K562 (cell line): ENCODE data around the gene C10orf95. TPM values are rescaled to one million over a fixed set of nuclear protein-coding genes. Genes with fewer than 3 reads are reported as not detected.
A peak's percentile ranks its signal among the peaks of the same experiment; 100 is the strongest.

Source experiments
- CAMTA2 ChIP-seq: fragments of 250-450 bp; sonication (Bioruptor Pico); conservative IDR thresholded peaks from 2 replicates; pipeline ENCODE4 v1.5.1; 2022
- CHD1 ChIP-seq: fragments of 200-600 bp; sonication (generic); IDR thresholded peaks from one replicate; pipeline ENCODE4 v1.6.1; 2012; ENCODE audit warnings: mild to moderate bottlenecking, moderate library complexity, low read length, inconsistent platforms
- IFI16 ChIP-seq: fragments of 250-450 bp; sonication (Bioruptor Pico); IDR thresholded peaks from 2 replicates; pipeline ENCODE4 v2.1.2; 2022; ENCODE audit warnings: mild to moderate bottlenecking, inconsistent platforms
- KLF1 ChIP-seq: fragments of 450-650 bp; IDR thresholded peaks from 2 replicates; pipeline ENCODE4 v1.6.1; 2016; ENCODE audit warnings: missing genetic modification characterization, missing compliant biosample characterization
- LCOR ChIP-seq: sonication (generic); formaldehyde crosslinking; IDR thresholded peaks from 2 replicates; pipeline ENCODE4 v1.8.0; 2022; ENCODE audit warnings: mild to moderate bottlenecking, missing genetic modification reagents
- MAFF ChIP-seq: IDR thresholded peaks from 2 replicates; pipeline ENCODE4 v1.6.1; 2012; ENCODE audit warnings: low read length, improper control_type of control experiment
- MCM7 ChIP-seq, 2 experiments: fragments of 450-650 bp; IDR thresholded peaks; 2 replicates each; pipeline ENCODE4 v1.6.1; 2016 to 2018
- MIER1 ChIP-seq: fragments of 450-650 bp; IDR thresholded peaks from 2 replicates; pipeline ENCODE4 v1.6.1; 2016; ENCODE audit warnings: antibody characterized with exemption, mild to moderate bottlenecking, low read depth
- MLX ChIP-seq, 2 experiments: fragments of 450-650 bp in 1 of 2; sonication (generic) in 1 of 2; formaldehyde crosslinking; conservative IDR thresholded peaks; 2 replicates each; pipeline versions ENCODE4 v1.4.0 to v1.8.1; 2020 to 2022; ENCODE audit warnings: mild to moderate bottlenecking in 1 of 2, missing genetic modification reagents in 1 of 2
- NFRKB ChIP-seq: fragments of 450-650 bp; IDR thresholded peaks from 2 replicates; pipeline ENCODE4 v1.6.1; 2016; ENCODE audit warnings: low read depth
- OTX1 ChIP-seq: fragments of 450-650 bp; formaldehyde crosslinking; IDR thresholded peaks from 2 replicates; pipeline ENCODE4 v1.4.0; 2022; ENCODE audit warnings: mild to moderate bottlenecking
- POLR2G ChIP-seq: fragments of 200-400 bp; formaldehyde crosslinking; IDR thresholded peaks from 2 replicates; pipeline ENCODE4 v1.6.1; 2017; ENCODE audit warnings: low read depth, mild to moderate bottlenecking, antibody characterized with exemption, low read length, moderate library complexity
- RBM22 ChIP-seq: fragments of 200-400 bp; formaldehyde crosslinking; IDR thresholded peaks from 2 replicates; pipeline ENCODE4 v1.6.1; 2018; ENCODE audit warnings: low read length, low read depth; ENCODE audit not compliant: poor library complexity, severe bottlenecking
- SP1 ChIP-seq: sonication (generic); formaldehyde crosslinking; IDR thresholded peaks from 2 replicates; pipeline ENCODE4 v1.8.1; 2022; ENCODE audit warnings: mild to moderate bottlenecking, missing genetic modification reagents
- SRSF1 ChIP-seq: fragments of 200-400 bp; formaldehyde crosslinking; IDR thresholded peaks from 2 replicates; pipeline ENCODE4 v1.6.1; 2017; ENCODE audit warnings: mild to moderate bottlenecking, low read depth, low read length, moderate library complexity
- U2AF2 ChIP-seq: fragments of 200-400 bp; formaldehyde crosslinking; optimal IDR thresholded peaks from 2 replicates; pipeline ENCODE3; 2017; ENCODE audit warnings: low read depth, mild to moderate bottlenecking, low read length
- YY1 ChIP-seq, 3 experiments: IDR thresholded peaks; 2 replicates each; pipeline ENCODE4 v1.6.1; 2011; ENCODE audit warnings: low read length in 2 of 3, mild to moderate bottlenecking in 2 of 3, moderate library complexity in 2 of 3, borderline replicate concordance in 1 of 3, control low read depth in 1 of 3, low read depth in 1 of 3; ENCODE audit not compliant: insufficient read depth in 3 of 3, insufficient replicate concordance in 2 of 3, control insufficient read depth in 1 of 3, insufficient read length in 1 of 3; ENCODE audit errors: extremely low read depth in 1 of 3
- ZC3H8 ChIP-seq: fragments of 450-650 bp; IDR thresholded peaks from 2 replicates; pipeline ENCODE4 v1.6.1; 2017
- ZNF274 ChIP-seq: IDR thresholded peaks from 2 replicates; pipeline ENCODE4 v1.6.1; 2011; ENCODE audit warnings: low read depth, mild to moderate bottlenecking, low read length, moderate library complexity, borderline replicate concordance
- ZNF316 ChIP-seq: fragments of 450-650 bp; IDR thresholded peaks from 2 replicates; pipeline ENCODE4 v1.6.1; 2016
- ZNF41 ChIP-seq: fragments of 250-450 bp; sonication (Bioruptor Pico); conservative IDR thresholded peaks from 2 replicates; pipeline ENCODE4 v1.4.0; 2020; ENCODE audit warnings: mild to moderate bottlenecking
- ZNF668 ChIP-seq: fragments of 250-450 bp; sonication (Bioruptor Pico); IDR thresholded peaks from 2 replicates; pipeline ENCODE4 v1.8.0; 2022; ENCODE audit warnings: mild to moderate bottlenecking, inconsistent platforms
- ZNF76 ChIP-seq: fragments of 250-450 bp; sonication (Bioruptor Pico); IDR thresholded peaks from 2 replicates; pipeline ENCODE4 v1.4.0; 2020; ENCODE audit warnings: mild to moderate bottlenecking, moderate library complexity, borderline replicate concordance
- ZNF830 ChIP-seq: fragments of 250-450 bp; sonication (Bioruptor Pico); IDR thresholded peaks from 2 replicates; pipeline ENCODE4 v1.5.0; 2021; ENCODE audit warnings: mild to moderate bottlenecking
- polyA plus RNA-seq, 8 experiments: library from polyadenylated mRNA; depleted of rRNA in 4 of 8; stranded (reverse) in 5 of 8; unstranded in 3 of 8; fragments of >200 nt; fragmentation: Nextera tagmentation in 2 of 8; fragmentation: Illumina TruSeq in 1 of 8; extraction: Ambion mirVana in 2 of 8; extraction: Trizol in 1 of 8; gene quantifications; 2 replicates each; pipeline versions ENCODE4 v1.2.1 to v1.2.3, GENCODE V29; 2011 to 2014; ENCODE audit warnings: inconsistent platforms in 1 of 8, missing spikeins in 1 of 8
- total RNA-seq, 7 experiments: library from RNA; depleted of rRNA in 6 of 7; stranded (reverse); fragments of >200 nt in 6 of 7; fragmentation: Illumina TruSeq in 2 of 7; extraction: Trizol in 2 of 7; gene quantifications; 2 replicates each; pipeline versions ENCODE4 v1.2.1 to v1.2.3, GENCODE V29; 2011 to 2021; ENCODE audit warnings: low replicate concordance in 1 of 7
- TF ChIP-seq, protein P1 (sequence below): sonication (generic); formaldehyde crosslinking; IDR thresholded peaks from 2 replicates; pipeline ENCODE4 v1.8.0; 2022; ENCODE audit warnings: mild to moderate bottlenecking, low read depth, missing genetic modification reagents

The C10orf95 gene
- total and polyA plus RNA-seq, 9 of the 15 experiments (the other 6 are each of a cell fraction or from before 2014, with no cell fraction given), result 0.03 to 0.41 (median 0.17) TPM; not detected in 1

- no peak for TF ChIP-seq SP1 (CRISPR knock-in tag)
- TF ChIP-seq MCM7 (IDR thresholded peaks at IDR 0.05), result no peak
- TF ChIP-seq MLX (CRISPR knock-in tag; conservative IDR thresholded peaks at IDR 0.05), result no peak
- TF ChIP-seq SRSF1, result no peak
- TF ChIP-seq ZC3H8, result no peak
- no peak for TF ChIP-seq OTX1 (CRISPR knock-in tag)
- TF ChIP-seq ZNF41 (CRISPR knock-in tag), result no peak
- peak in 2 of 3 experiments; percentile 8 to 24 for TF ChIP-seq YY1 (IDR thresholded peaks at IDR 0.05; ENCODE audit: borderline replicate concordance in 1 of 3, control insufficient read depth in 1 of 3, extremely low read depth in 1 of 3, insufficient read depth in 3 of 3, insufficient read length in 1 of 3, insufficient replicate concordance in 2 of 3, low read depth in 1 of 3, low read length in 2 of 3)
- TF ChIP-seq POLR2G, result peak; percentile 67
- TF ChIP-seq ZNF274, result no peak
- TF ChIP-seq ZNF76 (CRISPR knock-in tag), result no peak
- no peak for TF ChIP-seq CAMTA2 (CRISPR knock-in tag)
- no peak for TF ChIP-seq KLF1
- TF ChIP-seq CHD1, result no peak
- 0 out of 2 replicates have a peak, but pooled peaks have one; percentile 15 for TF ChIP-seq LCOR (CRISPR knock-in tag)
- no peak for TF ChIP-seq MAFF
- TF ChIP-seq ZNF668 (CRISPR knock-in tag), result no peak
- no peak for TF ChIP-seq NFRKB
- TF ChIP-seq, protein P1, sequence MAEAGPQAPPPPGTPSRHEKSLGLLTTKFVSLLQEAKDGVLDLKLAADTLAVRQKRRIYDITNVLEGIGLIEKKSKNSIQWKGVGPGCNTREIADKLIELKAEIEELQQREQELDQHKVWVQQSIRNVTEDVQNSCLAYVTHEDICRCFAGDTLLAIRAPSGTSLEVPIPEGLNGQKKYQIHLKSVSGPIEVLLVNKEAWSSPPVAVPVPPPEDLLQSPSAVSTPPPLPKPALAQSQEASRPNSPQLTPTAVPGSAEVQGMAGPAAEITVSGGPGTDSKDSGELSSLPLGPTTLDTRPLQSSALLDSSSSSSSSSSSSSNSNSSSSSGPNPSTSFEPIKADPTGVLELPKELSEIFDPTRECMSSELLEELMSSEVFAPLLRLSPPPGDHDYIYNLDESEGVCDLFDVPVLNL, result no peak
- TF ChIP-seq RBM22, result peak; percentile 38
- TF ChIP-seq IFI16, result no peak
- no peak for TF ChIP-seq ZNF830 (CRISPR knock-in tag)
- no peak for TF ChIP-seq ZNF316
- no peak for TF ChIP-seq U2AF2
- TF ChIP-seq MIER1, result no peak
Observed at GRCh38 chr10:102421757-102422512, 29.4 kb downstream of the C10orf95 start (continued).
